ENCODE measurements around the gene CTNND2. TPM values are rescaled to one million over a fixed set of nuclear protein-coding genes. Genes with fewer than 3 reads are reported as not detected.

CTNND2 gene
- total RNA-seq, 1 donor from 2014 or later, result 143 TPM

- H3K4me3 Mint-ChIP-seq (ENCODE audit: low read depth), result no peak overlapping the region
- H3K27ac Mint-ChIP-seq, result peak overlapping the region; percentile 27
- no peak for DNase-seq (ENCODE audit: low spot score, unreplicated experiment)
- no peaks in the 10 kb centered on the region for H3K9me3 Mint-ChIP-seq (ENCODE audit: low read depth)
- H3K27me3 Mint-ChIP-seq, result no peaks in the 10 kb centered on the region
- no peaks in the 10 kb centered on the region for H3K36me3 Mint-ChIP-seq (ENCODE audit: insufficient read depth)
- no peak for TF ChIP-seq CTCF (IDR thresholded peaks at IDR 0.05; ENCODE audit: unreplicated experiment)
- H3K4me1 Mint-ChIP-seq (ENCODE audit: low read depth), result peaks cover 37% of the 10 kb centered on the region
These were observed 393.4 kb downstream of the CTNND2 start for GRCh38 chr5:11510889-11511288.

GRCh38 chr5:11509793-11510192 is 394.5 kb downstream of the CTNND2 start:
- H3K4me3 Mint-ChIP-seq (ENCODE audit: low read depth), result peak overlapping the region; percentile 31
- H3K36me3 Mint-ChIP-seq (ENCODE audit: insufficient read depth), result peaks cover 3% of the 10 kb centered on the region
- peaks cover 37% of the 10 kb centered on the region for H3K4me1 Mint-ChIP-seq (ENCODE audit: low read depth)
- no peaks in the 10 kb centered on the region for H3K27me3 Mint-ChIP-seq
- TF ChIP-seq CTCF (IDR thresholded peaks at IDR 0.05; ENCODE audit: unreplicated experiment), result no peak
- peak overlapping the region; percentile 84 for H3K27ac Mint-ChIP-seq
- no peaks in the 10 kb centered on the region for H3K9me3 Mint-ChIP-seq (ENCODE audit: low read depth)
- no peak for DNase-seq (ENCODE audit: low spot score, unreplicated experiment)

GRCh38 chr5:11507156-11507910 is 396.9 kb downstream of the CTNND2 start:
- peak overlapping the region; percentile 44 for H3K27ac Mint-ChIP-seq
- DNase-seq (ENCODE audit: low spot score, unreplicated experiment), result no peak
- peaks cover 3% of the 10 kb centered on the region for H3K9me3 Mint-ChIP-seq (ENCODE audit: low read depth)
- peaks cover 27% of the 10 kb centered on the region for H3K4me1 Mint-ChIP-seq (ENCODE audit: low read depth)
- no peak overlapping the region for H3K4me3 Mint-ChIP-seq (ENCODE audit: low read depth)
- H3K36me3 Mint-ChIP-seq (ENCODE audit: insufficient read depth), result peaks cover 7% of the 10 kb centered on the region
- no peaks in the 10 kb centered on the region for H3K27me3 Mint-ChIP-seq
- no peak for TF ChIP-seq CTCF (IDR thresholded peaks at IDR 0.05; ENCODE audit: unreplicated experiment)

- no peak overlapping the region for H3K4me3 Mint-ChIP-seq (ENCODE audit: low read depth)
- no peak for TF ChIP-seq CTCF (IDR thresholded peaks at IDR 0.05; ENCODE audit: unreplicated experiment)
- H3K27ac Mint-ChIP-seq, result peak overlapping the region; percentile 58
- no peak for DNase-seq (ENCODE audit: low spot score, unreplicated experiment)
- H3K36me3 Mint-ChIP-seq (ENCODE audit: insufficient read depth), result peaks cover 9% of the 10 kb centered on the region
- H3K9me3 Mint-ChIP-seq (ENCODE audit: low read depth), result peaks cover 3% of the 10 kb centered on the region
- no peaks in the 10 kb centered on the region for H3K27me3 Mint-ChIP-seq
- H3K4me1 Mint-ChIP-seq (ENCODE audit: low read depth), result peaks cover 25% of the 10 kb centered on the region
These were observed 399.4 kb downstream of the CTNND2 start for GRCh38 chr5:11504886-11505193.

- Mint-ChIP-seq H3K27ac (peak overlapping the region; percentile 63), H3K36me3 (ENCODE audit: insufficient read depth) (peaks cover 9% of the 10 kb centered on the region), H3K4me3 (ENCODE audit: low read depth) (no peak overlapping the region), H3K9me3 (ENCODE audit: low read depth) (peaks cover 3% of the 10 kb centered on the region), H3K4me1 (ENCODE audit: low read depth) (peaks cover 20% of the 10 kb centered on the region), H3K27me3 (no peaks in the 10 kb centered on the region)
- no peak for TF ChIP-seq CTCF (IDR thresholded peaks at IDR 0.05; ENCODE audit: unreplicated experiment)
- DNase-seq (ENCODE audit: low spot score, unreplicated experiment), result no peak
These were observed 400.0 kb downstream of the CTNND2 start for GRCh38 chr5:11504065-11504885.

Data from progenitor cell of endocrine pancreas (in vitro differentiated cells).